ENCODE measurements around the gene NEMP1.

NEMP1 gene

GRCh38 chr12:57107456-57108155, 29.0 kb upstream of the NEMP1 start:
- DNase-seq (ENCODE audit: low read depth in 4 of 4, low spot score in 1 of 4) = no peak

DNA sequence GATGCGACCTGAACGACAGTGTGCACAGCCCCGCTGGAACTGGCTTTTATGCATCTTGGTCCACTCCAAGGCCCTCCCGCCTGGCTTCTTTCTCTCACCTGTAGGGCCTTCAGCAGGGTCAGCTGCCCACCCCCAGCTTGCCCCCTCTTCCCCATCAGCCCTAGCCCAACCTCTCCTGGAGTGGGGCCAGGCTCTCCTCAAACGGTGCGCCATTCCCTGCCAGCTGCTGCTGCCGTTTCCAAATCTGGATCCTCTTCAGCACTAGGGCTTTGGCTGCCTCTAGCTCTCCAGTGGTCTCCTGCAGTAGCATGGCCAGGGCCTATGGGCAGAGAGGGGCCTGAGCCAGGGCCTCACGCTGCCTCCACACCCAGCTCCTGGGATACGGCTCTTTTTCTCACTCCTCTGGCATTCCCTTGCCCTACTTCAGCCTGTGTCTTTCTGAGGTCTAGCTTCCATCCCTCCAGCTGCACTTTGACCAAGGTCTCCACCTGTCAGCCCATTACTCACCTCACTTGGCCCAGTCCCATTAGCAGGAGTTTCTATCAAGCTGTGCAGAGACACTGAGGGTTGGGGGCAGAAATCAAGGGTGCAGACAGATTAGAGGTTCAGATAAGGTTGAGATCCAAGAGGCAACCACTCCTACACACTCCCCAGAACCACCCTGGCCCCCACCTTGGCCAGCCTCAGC, 27.6 kb upstream of the NEMP1 start:
- no peak for DNase-seq (ENCODE audit: low read depth in 4 of 4, low spot score in 1 of 4)

GRCh38 chr12:57105011-57105753, 26.6 kb upstream of the NEMP1 start:
- DNase-seq (ENCODE audit: low read depth in 4 of 4, low spot score in 1 of 4) = no peak

- no peak for DNase-seq (ENCODE audit: low read depth in 4 of 4, low spot score in 1 of 4)
Observed at GRCh38 chr12:57104292-57104910, 25.8 kb upstream of the NEMP1 start.

DNA sequence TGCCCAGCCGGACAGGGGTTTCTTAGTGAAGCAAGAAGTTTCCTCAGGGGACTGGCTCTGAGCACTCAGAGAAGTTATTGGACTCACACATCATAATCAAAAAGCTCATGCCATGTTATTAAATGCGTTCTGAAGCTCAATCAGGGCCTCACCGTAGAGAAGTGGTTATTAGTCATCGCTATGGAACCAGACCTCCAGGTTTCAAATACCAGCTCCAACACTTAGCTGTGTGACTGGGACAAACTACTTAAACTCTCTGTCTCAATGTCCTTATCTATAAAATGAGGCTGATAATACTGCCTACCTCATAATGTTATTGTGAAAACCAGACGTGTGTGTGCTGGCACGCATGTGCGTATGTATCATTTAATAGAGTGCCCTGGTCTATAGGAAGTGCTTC, 25.3 kb upstream of the NEMP1 start:
- no peak for DNase-seq (ENCODE audit: low read depth in 4 of 4, low spot score in 1 of 4)

DNA sequence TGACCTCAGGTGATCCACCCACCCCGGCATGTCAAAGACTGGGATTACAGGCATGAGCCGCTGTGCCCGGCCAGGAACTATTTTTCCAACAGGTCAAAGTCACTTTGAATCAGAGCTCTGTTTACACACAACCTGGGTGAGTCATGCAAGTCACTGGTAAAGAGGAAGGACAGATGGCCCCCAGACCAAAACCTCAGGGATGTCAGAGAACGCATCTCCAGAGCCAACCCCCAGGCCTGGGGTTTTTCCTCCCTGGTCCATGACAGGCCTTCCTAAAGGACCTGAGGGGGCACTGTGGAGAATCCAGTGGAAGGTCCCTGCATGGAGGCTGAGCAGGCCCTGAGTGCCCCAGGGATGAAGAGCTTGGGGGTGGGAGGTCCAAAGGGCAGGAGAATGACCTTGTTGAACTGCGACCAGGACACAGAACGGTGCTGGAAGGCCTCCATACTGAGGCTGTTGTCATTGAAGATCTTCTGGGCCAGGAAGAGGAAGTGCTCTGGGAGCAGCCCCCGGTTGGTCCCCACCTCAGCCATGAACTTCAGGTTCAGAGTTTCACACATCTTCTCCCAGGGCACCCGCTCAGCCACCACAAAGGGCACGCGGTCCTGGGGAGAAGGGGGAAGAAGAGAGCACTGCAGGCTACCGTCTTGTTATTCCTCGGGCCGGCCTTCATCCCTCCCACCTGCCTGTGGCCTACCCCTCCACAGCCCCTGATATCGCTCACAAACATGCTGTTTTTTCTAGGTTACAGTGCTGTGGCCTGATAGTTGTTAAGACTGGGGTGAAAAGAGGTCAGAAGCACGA, 23.5 kb upstream of the NEMP1 start:
- no peak for DNase-seq (ENCODE audit: low read depth in 4 of 4, low spot score in 1 of 4)

GRCh38 chr12:57099766-57100165, 21.2 kb upstream of the NEMP1 start:
- DNase-seq (ENCODE audit: low read depth in 4 of 4, low spot score in 1 of 4) = no peak

- DNase-seq (ENCODE audit: low read depth in 4 of 4, low spot score in 1 of 4) = no peak
Observed at GRCh38 chr12:57099047-57099714, 20.6 kb upstream of the NEMP1 start.

GRCh38 chr12:57098546-57098945, 20.0 kb upstream of the NEMP1 start:
- no peak for DNase-seq (ENCODE audit: low read depth in 4 of 4, low spot score in 1 of 4)

GRCh38 chr12:57097554-57097835, 18.9 kb upstream of the NEMP1 start:
- DNase-seq (ENCODE audit: low read depth in 4 of 4, low spot score in 1 of 4) = no peak

- DNase-seq (ENCODE audit: low read depth in 4 of 4, low spot score in 1 of 4) = no peak
Observed at GRCh38 chr12:57096748-57097553, 18.4 kb upstream of the NEMP1 start.

- no peak for DNase-seq (ENCODE audit: low read depth in 4 of 4, low spot score in 1 of 4)
Observed at GRCh38 chr12:57096099-57096572, 17.5 kb upstream of the NEMP1 start.

- DNase-seq (ENCODE audit: low read depth in 4 of 4, low spot score in 1 of 4) = no peak
Observed at GRCh38 chr12:57095440-57095839, 16.8 kb upstream of the NEMP1 start.

- DNase-seq (ENCODE audit: low read depth in 4 of 4, low spot score in 1 of 4) = no peak
Observed at GRCh38 chr12:57094208-57095160, 15.9 kb upstream of the NEMP1 start.

DNA sequence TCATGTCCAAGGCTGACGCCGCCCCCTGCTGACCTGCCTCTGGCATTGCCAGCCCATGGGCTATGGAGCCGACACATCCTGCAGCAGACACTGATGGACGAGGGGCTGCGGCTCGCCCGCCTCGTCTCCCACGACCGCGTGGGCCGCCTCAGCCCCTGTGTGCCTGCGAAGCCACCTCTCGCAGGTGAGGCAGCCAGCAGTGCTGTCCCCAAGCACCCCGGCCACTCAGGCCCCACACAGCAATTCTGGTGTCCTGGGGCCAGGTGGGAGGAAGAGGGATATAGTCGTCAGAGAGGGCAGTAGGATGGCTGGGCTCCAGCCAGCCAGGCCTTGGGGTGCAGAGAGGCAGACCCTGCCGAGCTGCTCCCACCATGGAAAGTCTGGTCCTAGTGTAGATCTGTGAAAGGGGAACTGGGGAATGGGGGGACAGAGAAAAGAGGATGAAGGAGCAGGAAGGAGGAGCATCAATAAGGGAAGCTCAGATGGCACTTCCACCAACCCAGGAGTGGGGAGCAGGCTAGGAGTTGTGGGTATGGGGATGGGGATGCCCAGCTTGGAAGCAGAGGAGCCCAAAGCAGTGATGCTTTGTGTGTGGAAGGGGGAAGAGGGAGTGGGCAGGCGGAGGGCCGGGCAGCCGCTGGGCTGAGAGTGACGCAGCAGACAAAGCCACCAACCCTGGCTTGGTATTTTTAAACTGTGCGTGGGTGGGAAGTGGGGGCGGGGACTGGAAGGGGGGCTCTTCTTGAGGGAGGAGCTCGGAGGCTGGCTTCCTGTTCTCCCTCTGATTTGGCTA, 15.0 kb upstream of the NEMP1 start:
- DNase-seq (ENCODE audit: low read depth in 4 of 4, low spot score in 1 of 4) = peak in 2 of 4 experiments; percentile 59 to 75

DNA sequence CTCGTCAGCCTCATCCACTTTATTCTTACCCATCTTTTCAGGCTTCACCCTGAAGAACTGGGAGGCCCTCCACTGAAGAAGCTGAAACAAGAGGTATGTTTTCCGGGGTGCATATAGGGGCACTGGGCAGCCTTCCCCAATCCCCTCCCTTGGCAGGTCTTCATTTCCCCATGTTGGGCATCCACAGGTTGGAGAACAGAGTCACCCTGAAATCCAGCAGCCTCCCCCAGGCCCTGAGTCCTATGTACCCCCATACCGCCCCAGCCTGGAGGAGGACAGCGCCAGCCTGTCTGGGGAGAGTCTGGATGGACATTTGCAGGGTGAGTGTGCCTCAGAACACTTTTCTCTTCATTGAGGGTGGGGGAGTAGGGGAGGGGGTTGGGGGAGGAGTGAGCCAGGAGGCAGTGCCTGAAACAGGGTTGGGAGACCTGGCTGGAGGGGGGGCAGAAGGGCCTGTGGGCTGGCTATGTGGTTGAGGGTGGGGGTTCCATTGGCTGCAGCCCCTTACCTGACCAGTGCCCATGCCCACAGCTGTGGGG, 14.4 kb upstream of the NEMP1 start:
- DNase-seq (ENCODE audit: low read depth in 4 of 4, low spot score in 1 of 4) = no peak

- DNase-seq (ENCODE audit: low read depth in 4 of 4, low spot score in 1 of 4) = no peak
Observed at GRCh38 chr12:57092529-57092862, 13.9 kb upstream of the NEMP1 start.
